Measurements from ENCODE around the gene DIAPH3. TPM values are rescaled to one million over a fixed set of nuclear protein-coding genes. Genes with fewer than 3 reads are reported as not detected.

DIAPH3 gene
- polyA plus RNA-seq, 3 donors = 0.04 to 0.09 TPM; not detected in 1

DNA sequence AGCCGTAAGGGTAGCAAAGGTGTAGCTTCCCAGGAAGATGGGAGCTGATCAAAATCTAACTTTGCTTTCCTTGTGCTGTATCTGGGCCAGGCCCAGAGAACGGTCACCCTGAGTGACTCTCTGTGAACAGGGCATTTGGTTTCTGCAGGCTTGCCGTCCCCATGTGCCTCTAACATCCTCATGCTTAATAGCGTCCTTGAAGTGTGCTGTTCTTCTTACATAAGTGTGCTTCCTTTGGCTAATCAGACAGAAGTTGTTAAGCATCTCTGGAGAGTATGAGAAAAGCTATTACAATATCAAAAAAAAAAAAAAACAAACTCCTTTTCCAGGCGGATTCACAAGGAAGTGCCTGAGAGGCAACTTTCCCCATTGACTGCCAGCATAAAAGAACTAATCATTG, 503.7 kb downstream of the DIAPH3 start:
- H3K27ac Mint-ChIP-seq = no peak overlapping the region
- intact Hi-C loops (cut with micrococcal nuclease) = no loop called here

GRCh38 chr13:59658738-59659330, 504.9 kb downstream of the DIAPH3 start:
- peaks cover 1 to 4% (median 1%) of the 10 kb centered on the region in 3 donors for H3K27me3 Mint-ChIP-seq (ENCODE audit: low read depth in 3 of 3)
- intact Hi-C loops (cut with micrococcal nuclease) = no loop called here
- no peaks in the 10 kb centered on the region for H3K79me2 ChIP-seq (ENCODE audit: insufficient read depth, low read length)
- no peaks in the 10 kb centered on the region for H3K27me3 ChIP-seq (ENCODE audit: control insufficient read depth in 2 of 2, insufficient read depth in 2 of 2, low read length in 2 of 2)
- no peaks in the 10 kb centered on the region for H4K20me1 ChIP-seq (ENCODE audit: insufficient read depth, low read length)
- no peak for TF ChIP-seq CTCF (IDR thresholded peaks at IDR 0.05)
- H3K36me3 Mint-ChIP-seq = no peaks in the 10 kb centered on the region
- H3K9ac ChIP-seq (ENCODE audit: insufficient read depth, low read length, poor library complexity, severe bottlenecking) = no peak overlapping the region
- H3K27ac ChIP-seq (ENCODE audit: low read depth in 1 of 2, low read length in 2 of 2) = no peak overlapping the region
- H3K4me1 Mint-ChIP-seq = no peaks in the 10 kb centered on the region
- no peak overlapping the region for H2AFZ ChIP-seq (ENCODE audit: insufficient read depth, low read depth, low read length, poor library complexity, severe bottlenecking)
- no peaks in the 10 kb centered on the region for H3K9me3 ChIP-seq (replicated peaks in 1 of 2; ENCODE audit: control insufficient read depth in 1 of 2, insufficient read depth in 1 of 2, low read length in 2 of 2)
- H3K4me3 ChIP-seq (replicated peaks in 1 of 3; ENCODE audit: low read depth in 2 of 3, low read length in 3 of 3) = no peak overlapping the region
- 93% methylated on average over 4 of the region's 6 CpGs for WGBS (ENCODE audit: insufficient coverage)
- no peak overlapping the region for H3K4me2 ChIP-seq (replicated peaks; ENCODE audit: extremely low read depth, low read length, poor library complexity, severe bottlenecking)
- no peak overlapping the region for H3K4me3 Mint-ChIP-seq
- peaks cover 0 to 4% (median 2%) of the 10 kb centered on the region in 7 donors for H3K9me3 Mint-ChIP-seq
- no peaks in the 10 kb centered on the region for H3K4me1 ChIP-seq (ENCODE audit: control insufficient read depth in 1 of 2, insufficient read depth in 2 of 2, low read length in 2 of 2)
- DNase-seq = no peak
- H3K36me3 ChIP-seq (replicated peaks in 1 of 2; ENCODE audit: control insufficient read depth in 1 of 2, insufficient read depth in 2 of 2, low read length in 2 of 2) = no peaks in the 10 kb centered on the region
- H3K27ac Mint-ChIP-seq = peak overlapping the region in 1 of 7 donors; percentile 59

More for the DNA sequence above, 503.7 kb downstream of the DIAPH3 start:
- H3K27me3 ChIP-seq (ENCODE audit: control insufficient read depth in 2 of 2, insufficient read depth in 2 of 2, low read length in 2 of 2) = no peaks in the 10 kb centered on the region
- H3K27ac ChIP-seq (ENCODE audit: low read depth in 1 of 2, low read length in 2 of 2) = no peak overlapping the region
- no peak overlapping the region for H3K4me3 ChIP-seq (replicated peaks in 1 of 3; ENCODE audit: low read depth in 2 of 3, low read length in 3 of 3)
- H3K4me1 ChIP-seq (ENCODE audit: control insufficient read depth in 1 of 2, insufficient read depth in 2 of 2, low read length in 2 of 2) = no peaks in the 10 kb centered on the region
- Mint-ChIP-seq H3K27me3 (ENCODE audit: low read depth in 3 of 3) (peaks cover 1 to 5% (median 1%) of the 10 kb centered on the region in 3 donors), H3K36me3 (peaks cover 2 to 3% of the 10 kb centered on the region in 2 donors), H3K9me3 (peaks cover 0 to 4% (median 2%) of the 10 kb centered on the region in 7 donors), H3K4me3 (no peak overlapping the region), H3K4me1 (no peaks in the 10 kb centered on the region)
- H4K20me1 ChIP-seq (ENCODE audit: insufficient read depth, low read length) = no peaks in the 10 kb centered on the region
- H3K79me2 ChIP-seq (ENCODE audit: insufficient read depth, low read length) = no peaks in the 10 kb centered on the region
- H2AFZ ChIP-seq (ENCODE audit: insufficient read depth, low read depth, low read length, poor library complexity, severe bottlenecking) = no peak overlapping the region
- TF ChIP-seq CTCF (IDR thresholded peaks at IDR 0.05) = no peak
- WGBS (ENCODE audit: insufficient coverage) = 100% methylated on average over 1 of the region's 5 CpGs
- no peaks in the 10 kb centered on the region for H3K9me3 ChIP-seq (replicated peaks in 1 of 2; ENCODE audit: control insufficient read depth in 1 of 2, insufficient read depth in 1 of 2, low read length in 2 of 2)
- no peaks in the 10 kb centered on the region for H3K36me3 ChIP-seq (replicated peaks in 1 of 2; ENCODE audit: control insufficient read depth in 1 of 2, insufficient read depth in 2 of 2, low read length in 2 of 2)
- no peak overlapping the region for H3K4me2 ChIP-seq (replicated peaks; ENCODE audit: extremely low read depth, low read length, poor library complexity, severe bottlenecking)
- no peak overlapping the region for H3K9ac ChIP-seq (ENCODE audit: insufficient read depth, low read length, poor library complexity, severe bottlenecking)
- no peak for DNase-seq

Data from CD14-positive monocyte (primary cell).